Measurements from ENCODE around the gene DGCR2.

The DGCR2 gene

GRCh38 chr22:19063581-19064353 lies 58.4 kb downstream of the DGCR2 start:
- no peak overlapping the region for H3K27ac ChIP-seq (replicated peaks)
- no peak for DNase-seq (ENCODE audit: low read depth in 1 of 2, low spot score in 1 of 2)
- TF ChIP-seq SPI1 (IDR thresholded peaks at IDR 0.05; ENCODE audit: borderline replicate concordance, low read depth) (no peak), POLR2AphosphoS5 (IDR thresholded peaks at IDR 0.05; ENCODE audit: low read depth) (no peak), CTCF (IDR thresholded peaks at IDR 0.05; ENCODE audit: insufficient read depth, low read length) (no peak), REST (IDR thresholded peaks at IDR 0.05; ENCODE audit: insufficient replicate concordance, low read depth) (no peak), GABPA (IDR thresholded peaks at IDR 0.05; ENCODE audit: low read depth) (no peak)
- no peaks in the 10 kb centered on the region for H3K27me3 ChIP-seq (ENCODE audit: insufficient read depth, poor library complexity, severe bottlenecking)
- H3K4me3 ChIP-seq (replicated peaks; ENCODE audit: insufficient read depth, low read length): no peak overlapping the region

GRCh38 chr22:19062943-19063308 lies 59.3 kb downstream of the DGCR2 start:
- no peak for DNase-seq (ENCODE audit: low read depth in 1 of 2, low spot score in 1 of 2)
- Histone ChIP-seq H3K27me3 (ENCODE audit: insufficient read depth, poor library complexity, severe bottlenecking) (no peaks in the 10 kb centered on the region), H3K27ac (replicated peaks) (no peak overlapping the region), H3K4me3 (replicated peaks; ENCODE audit: insufficient read depth, low read length) (no peak overlapping the region)
- TF ChIP-seq GABPA (IDR thresholded peaks at IDR 0.05; ENCODE audit: low read depth) (no peak), POLR2AphosphoS5 (IDR thresholded peaks at IDR 0.05; ENCODE audit: low read depth) (no peak), SPI1 (IDR thresholded peaks at IDR 0.05; ENCODE audit: borderline replicate concordance, low read depth) (no peak), REST (IDR thresholded peaks at IDR 0.05; ENCODE audit: insufficient replicate concordance, low read depth) (no peak), CTCF (IDR thresholded peaks at IDR 0.05; ENCODE audit: insufficient read depth, low read length) (no peak)

- DNase-seq (ENCODE audit: low read depth in 1 of 2, low spot score in 1 of 2): no peak
- no peaks in the 10 kb centered on the region for H3K27me3 ChIP-seq (ENCODE audit: insufficient read depth, poor library complexity, severe bottlenecking)
- no peak overlapping the region for H3K4me3 ChIP-seq (replicated peaks; ENCODE audit: insufficient read depth, low read length)
- no peak overlapping the region for H3K27ac ChIP-seq (replicated peaks)
- TF ChIP-seq REST (IDR thresholded peaks at IDR 0.05; ENCODE audit: insufficient replicate concordance, low read depth) (no peak), POLR2AphosphoS5 (IDR thresholded peaks at IDR 0.05; ENCODE audit: low read depth) (no peak), SPI1 (IDR thresholded peaks at IDR 0.05; ENCODE audit: borderline replicate concordance, low read depth) (no peak), GABPA (IDR thresholded peaks at IDR 0.05; ENCODE audit: low read depth) (no peak), CTCF (IDR thresholded peaks at IDR 0.05; ENCODE audit: insufficient read depth, low read length) (no peak)
These were observed 59.9 kb downstream of the DGCR2 start for GRCh38 chr22:19062139-19062942.

All from HL-60 (cell line).